NCI-H1092 (cell line): ENCODE data around the gene ANTXR2.
"Not testable (repeated sequence)": the region's sequence is repeated elsewhere in the genome, so short reads cannot be mapped to it uniquely, and the experiment has no call there.

Experiments
- DNase-seq: peaks from one replicate; lab custom pipeline; 2025; lab: John Stamatoyannopoulos, UW

ANTXR2 gene

GRCh38 chr4:80024335-80024734 is 48.7 kb downstream of the ANTXR2 start:
- no peak for DNase-seq

- no peak for DNase-seq
Observed at GRCh38 chr4:80022282-80022681, 50.7 kb downstream of the ANTXR2 start.

- no peak for DNase-seq
Observed at GRCh38 chr4:80017125-80017854, 55.7 kb downstream of the ANTXR2 start.

GRCh38 chr4:80016506-80016905 is 56.5 kb downstream of the ANTXR2 start:
- no peak for DNase-seq

GRCh38 chr4:80015407-80016189 is 57.4 kb downstream of the ANTXR2 start:
- no peak for DNase-seq

- no peak for DNase-seq
Observed at GRCh38 chr4:80014531-80014930, 58.5 kb downstream of the ANTXR2 start.

- no peak for DNase-seq
Observed at GRCh38 chr4:80012291-80012690, 60.7 kb downstream of the ANTXR2 start.

GRCh38 chr4:80011636-80012236 is 61.3 kb downstream of the ANTXR2 start:
- DNase-seq: no peak

- DNase-seq: no peak
Observed at GRCh38 chr4:80010316-80010715, 62.7 kb downstream of the ANTXR2 start.

- DNase-seq: no peak
Observed at GRCh38 chr4:80009806-80010205, 63.2 kb downstream of the ANTXR2 start.

- no peak for DNase-seq
Observed at GRCh38 chr4:80008971-80009370, 64.1 kb downstream of the ANTXR2 start.

GRCh38 chr4:80008351-80008750 is 64.7 kb downstream of the ANTXR2 start:
- DNase-seq: no peak

GRCh38 chr4:80007745-80008149 is 65.3 kb downstream of the ANTXR2 start:
- no peak for DNase-seq

GRCh38 chr4:80006935-80007744 is 65.9 kb downstream of the ANTXR2 start:
- no peak for DNase-seq

GRCh38 chr4:80005863-80006262 is 67.2 kb downstream of the ANTXR2 start:
- DNase-seq: no peak

GRCh38 chr4:80004319-80004718 is 68.7 kb downstream of the ANTXR2 start:
- no peak for DNase-seq

- DNase-seq: not testable (repeated sequence)
Observed at GRCh38 chr4:80002559-80002958, 70.5 kb downstream of the ANTXR2 start.

- not testable (repeated sequence) for DNase-seq
Observed at GRCh38 chr4:79999048-79999447, 74.0 kb downstream of the ANTXR2 start.

GRCh38 chr4:79998201-79998600 is 74.8 kb downstream of the ANTXR2 start:
- no peak for DNase-seq

GRCh38 chr4:79996851-79997250 is 76.2 kb downstream of the ANTXR2 start:
- no peak for DNase-seq

GRCh38 chr4:79993476-79993875 is 79.6 kb downstream of the ANTXR2 start:
- DNase-seq: no peak

- DNase-seq: no peak
Observed at GRCh38 chr4:79991601-79992000, 81.4 kb downstream of the ANTXR2 start.
